NCI-H510A (cell line): ENCODE results near the gene THAP7.
"Not testable (repeated sequence)": the region's sequence is repeated elsewhere in the genome, so short reads cannot be mapped to it uniquely, and the experiment has no call there.

ENCODE experiments used
- DNase-seq: peaks from one replicate; lab custom pipeline; 2025; lab: John Stamatoyannopoulos, UW

THAP7 gene

DNA sequence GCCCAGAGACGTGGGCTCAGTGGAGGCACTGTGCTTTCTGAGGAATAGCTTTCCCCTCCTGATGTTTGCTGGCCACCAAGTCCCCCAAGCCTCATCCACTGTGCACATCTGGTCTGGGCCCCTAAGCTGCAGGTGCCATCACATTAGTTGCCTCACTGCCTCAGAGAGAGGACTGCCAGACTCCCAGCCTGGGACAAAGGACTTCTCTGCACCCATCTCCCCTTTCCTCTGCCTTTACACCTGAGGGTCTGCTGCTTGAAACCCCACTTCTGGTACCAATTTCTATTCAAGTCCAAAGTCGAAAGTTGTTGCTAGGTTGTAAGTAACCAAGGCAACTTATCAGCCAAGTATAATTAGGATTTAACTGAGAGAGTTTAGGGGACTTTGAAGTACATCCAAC lies 23.5 kb downstream of the THAP7 start:
- no peak for DNase-seq

DNA sequence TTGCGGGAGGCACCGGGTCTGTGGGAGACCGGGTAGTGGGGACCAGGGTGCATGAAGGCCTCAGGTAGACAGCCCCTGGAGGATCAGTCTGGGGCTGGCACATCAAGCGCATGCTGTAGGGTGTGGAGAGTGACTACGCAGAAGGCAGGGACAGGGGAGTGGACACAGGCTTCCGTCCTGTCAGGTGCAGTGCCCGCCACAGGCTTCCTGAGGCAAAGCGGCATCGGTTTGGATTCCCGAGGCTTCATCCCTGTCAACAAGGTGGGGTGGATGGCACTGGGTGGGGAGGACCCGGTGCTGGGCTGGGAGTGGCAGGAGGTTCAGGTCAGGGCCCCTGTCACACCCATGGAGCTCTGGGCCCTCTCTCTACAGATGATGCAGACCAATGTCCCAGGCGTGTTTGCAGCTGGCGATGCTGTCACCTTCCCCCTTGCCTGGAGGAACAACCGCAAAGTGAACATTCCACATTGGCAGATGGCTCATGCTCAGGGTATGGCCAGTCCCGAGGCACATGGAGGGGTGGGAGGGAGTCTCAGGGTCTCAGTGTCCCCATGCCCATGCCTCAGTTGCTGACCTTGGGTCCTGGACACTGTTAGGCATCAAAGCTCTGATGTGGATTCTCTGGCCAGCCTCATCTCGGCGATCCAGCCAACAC lies 24.3 kb downstream of the THAP7 start:
- no peak for DNase-seq

DNA sequence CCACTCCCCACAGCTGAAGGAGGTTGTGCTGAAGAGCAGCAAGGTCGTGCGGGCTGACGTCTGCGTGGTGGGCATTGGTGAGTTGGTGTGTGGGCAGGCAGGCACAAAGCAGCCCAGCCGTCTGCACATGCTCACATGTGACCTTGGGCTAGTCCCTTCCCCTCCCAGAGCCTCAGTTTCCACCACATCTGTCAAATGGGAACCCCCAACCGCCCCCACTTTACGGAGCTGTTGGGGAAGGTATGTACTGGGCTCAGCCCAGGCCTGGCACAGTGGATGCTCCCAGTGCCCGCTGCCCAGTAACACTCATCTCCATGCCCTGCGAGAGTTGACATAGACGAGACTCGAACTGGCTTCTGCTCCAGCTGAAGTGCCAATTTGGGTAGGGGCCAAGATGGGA lies 24.9 kb downstream of the THAP7 start:
- no peak for DNase-seq

DNA sequence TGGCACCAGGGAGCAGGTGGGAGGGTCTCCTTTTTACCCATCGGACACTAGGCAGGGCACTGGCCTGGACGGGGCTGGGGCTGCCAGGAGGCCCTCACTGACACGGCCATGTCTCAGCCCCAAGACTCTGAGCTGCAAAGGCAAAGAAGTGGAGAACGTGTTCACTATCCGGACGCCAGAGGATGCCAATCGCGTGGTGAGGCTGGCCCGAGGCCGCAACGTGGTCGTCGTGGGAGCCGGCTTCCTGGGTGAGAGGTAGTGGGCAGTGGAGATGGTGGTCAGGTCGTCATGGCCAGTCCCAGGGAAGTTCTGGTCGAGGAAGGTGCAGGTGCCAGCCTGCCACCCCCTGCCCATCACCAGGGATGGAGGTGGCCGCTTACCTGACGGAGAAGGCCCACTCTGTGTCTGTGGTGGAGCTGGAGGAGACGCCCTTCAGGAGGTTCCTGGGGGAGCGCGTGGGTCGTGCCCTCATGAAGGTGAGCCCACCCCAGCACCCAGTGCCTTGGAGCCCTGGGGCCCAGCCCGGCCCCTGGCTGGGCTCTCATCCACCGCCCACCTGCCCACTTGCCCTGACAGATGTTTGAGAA lies 25.5 kb downstream of the THAP7 start:
- DNase-seq, result no peak

DNA sequence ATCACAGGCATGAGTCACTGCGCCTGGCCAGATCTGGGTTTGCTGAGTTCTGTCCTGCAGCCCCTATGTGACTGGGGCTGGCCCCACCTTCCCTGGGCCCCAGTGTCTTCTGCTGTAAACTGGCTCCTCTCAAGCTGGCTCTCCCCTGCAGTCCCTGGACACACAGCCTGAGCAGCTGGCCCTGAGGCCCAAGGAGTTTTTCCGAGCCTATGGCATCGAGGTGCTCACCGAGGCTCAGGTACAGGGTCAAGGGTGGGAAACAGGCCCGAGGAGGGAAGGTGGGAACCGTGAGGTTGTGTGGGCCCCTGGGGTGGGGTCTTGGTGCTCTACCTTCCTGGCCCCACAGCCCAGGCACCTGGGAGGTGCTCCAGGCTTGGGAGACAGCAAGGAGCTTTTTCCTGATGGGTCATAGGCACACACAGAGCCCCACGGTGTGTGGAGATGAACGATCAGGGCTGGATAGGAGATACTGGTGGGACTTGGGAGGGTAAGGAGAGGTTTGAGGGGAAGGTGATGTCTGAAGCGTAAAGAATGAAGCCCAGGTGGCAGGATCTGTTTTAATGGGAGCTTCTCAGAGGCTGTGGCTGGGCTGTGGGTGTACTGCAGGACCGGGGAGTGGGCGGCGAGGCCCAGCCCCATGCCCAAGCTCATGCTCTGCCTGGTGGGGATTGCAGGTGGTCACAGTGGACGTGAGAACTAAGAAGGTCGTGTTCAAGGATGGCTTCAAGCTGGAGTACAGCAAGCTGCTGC lies 26.2 kb downstream of the THAP7 start:
- no peak for DNase-seq

DNA sequence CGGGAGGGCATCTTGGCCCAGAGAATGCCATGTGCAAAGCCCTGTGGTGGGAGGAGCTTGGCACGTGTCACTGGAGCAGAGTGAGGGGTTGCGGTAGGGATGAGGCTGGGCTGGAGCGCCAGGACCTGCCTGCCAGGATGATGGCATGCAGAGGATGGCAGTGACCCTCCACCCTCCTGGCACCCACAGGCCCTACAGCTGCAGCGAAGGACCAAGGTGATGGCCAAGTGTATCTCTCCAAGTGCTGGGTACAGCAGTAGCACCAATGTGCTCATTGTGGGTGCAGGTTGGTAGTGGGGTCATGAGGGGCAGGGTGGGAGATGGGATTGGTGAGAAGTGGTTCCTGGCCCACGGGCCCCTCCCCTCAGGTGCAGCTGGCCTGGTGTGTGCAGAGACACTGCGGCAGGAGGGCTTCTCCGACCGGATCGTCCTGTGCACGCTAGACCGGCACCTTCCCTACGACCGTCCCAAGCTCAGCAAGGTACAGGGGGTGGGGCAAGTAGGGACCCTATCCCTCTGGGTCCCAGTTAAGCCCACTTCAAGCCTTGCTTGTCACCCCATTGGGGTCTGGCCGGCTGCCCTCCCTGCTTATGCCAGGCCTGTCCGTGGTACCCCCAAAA lies 27.5 kb downstream of the THAP7 start:
- no peak for DNase-seq

DNA sequence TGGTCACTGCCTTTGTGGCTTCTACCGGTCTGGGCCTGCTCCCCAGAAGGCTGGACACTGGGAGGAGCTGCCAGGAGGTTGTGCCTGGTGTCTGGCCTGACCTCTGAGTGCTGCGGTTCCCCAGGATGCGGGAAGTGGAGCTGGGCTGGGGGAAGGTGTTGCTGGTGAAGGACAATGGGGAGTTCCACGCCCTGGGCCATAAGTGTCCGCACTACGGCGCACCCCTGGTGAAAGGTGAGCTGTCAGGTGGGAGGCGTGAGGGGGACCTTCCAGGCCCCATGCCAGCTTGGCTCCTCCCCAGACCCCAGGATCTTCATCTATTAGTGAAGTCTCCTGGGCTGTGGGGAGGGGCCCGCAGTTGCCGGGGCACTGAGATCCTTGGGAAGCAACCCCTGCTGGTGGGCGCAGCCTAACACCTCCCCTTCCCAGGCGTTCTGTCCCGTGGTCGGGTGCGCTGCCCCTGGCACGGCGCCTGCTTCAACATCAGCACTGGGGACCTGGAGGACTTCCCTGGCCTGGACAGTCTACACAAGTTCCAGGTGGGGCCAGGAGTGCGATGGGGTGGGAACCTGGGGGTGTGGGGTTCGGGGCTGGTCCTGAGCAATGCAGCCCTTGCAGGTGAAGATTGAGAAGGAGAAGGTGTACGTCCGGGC lies 28.2 kb downstream of the THAP7 start:
- DNase-seq, result no peak

DNA sequence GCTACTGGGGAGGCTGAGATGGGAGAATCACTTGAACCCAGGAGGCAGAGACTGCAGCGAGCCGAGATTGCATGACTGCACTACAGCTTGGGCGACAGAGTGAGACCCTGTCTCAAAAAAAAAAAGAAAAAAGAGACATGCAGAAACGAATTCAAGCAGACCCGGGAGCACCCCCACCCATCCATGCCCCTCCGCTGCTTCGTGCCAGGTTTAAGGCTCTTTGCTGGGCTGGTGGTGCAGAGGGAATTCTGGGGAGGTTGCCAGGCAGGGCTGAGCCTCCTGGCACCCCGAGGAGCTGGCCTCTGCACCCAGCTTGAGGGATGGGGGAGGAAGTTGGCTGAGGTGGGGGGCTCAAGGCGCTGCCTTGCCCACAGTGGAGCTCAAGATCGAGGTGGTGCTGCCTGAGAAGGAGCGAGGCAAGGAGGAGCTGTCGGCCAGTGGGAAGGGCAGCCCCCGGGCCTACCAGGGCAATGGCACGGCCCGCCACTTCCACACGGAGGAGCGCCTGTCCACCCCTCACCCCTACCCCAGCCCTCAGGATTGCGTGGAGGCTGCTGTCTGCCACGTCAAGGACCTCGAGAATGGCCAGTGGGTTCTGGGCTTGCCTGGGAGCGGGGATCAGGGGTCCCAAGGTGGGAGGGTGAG lies 28.9 kb downstream of the THAP7 start:
- DNase-seq, result no peak

DNA sequence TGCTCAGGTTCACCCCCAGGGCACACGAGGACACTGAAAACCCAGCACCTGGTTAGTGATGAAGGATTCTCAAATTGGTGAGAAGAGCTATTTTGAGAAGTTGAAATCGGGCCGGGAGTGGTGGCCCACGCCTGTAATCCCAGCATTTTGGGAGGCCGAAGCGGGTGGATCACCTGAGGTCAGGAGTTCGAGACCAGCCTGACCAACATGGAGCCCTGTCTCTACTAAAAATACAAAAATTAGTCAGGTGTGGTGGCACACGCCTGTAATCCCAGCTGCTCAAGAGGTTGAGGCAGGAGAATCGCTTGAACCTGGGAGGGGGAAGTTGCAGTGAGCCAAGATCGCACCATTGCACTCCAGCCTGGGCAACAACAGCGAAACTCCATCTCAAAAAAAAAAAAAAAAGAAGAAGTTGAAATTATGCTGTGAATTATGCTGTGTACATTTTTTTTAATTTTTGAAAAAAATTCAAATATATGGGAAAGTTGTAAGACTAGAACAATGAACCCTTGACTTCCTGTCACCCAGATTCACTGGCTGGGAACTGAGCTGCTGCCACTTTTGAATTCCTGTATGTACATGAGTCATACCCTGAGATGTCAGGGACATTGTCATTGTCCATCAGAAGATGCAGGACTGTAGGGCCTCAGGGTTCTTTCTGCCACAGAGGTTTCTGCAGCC lies 29.8 kb downstream of the THAP7 start:
- DNase-seq, result not testable (repeated sequence)

DNA sequence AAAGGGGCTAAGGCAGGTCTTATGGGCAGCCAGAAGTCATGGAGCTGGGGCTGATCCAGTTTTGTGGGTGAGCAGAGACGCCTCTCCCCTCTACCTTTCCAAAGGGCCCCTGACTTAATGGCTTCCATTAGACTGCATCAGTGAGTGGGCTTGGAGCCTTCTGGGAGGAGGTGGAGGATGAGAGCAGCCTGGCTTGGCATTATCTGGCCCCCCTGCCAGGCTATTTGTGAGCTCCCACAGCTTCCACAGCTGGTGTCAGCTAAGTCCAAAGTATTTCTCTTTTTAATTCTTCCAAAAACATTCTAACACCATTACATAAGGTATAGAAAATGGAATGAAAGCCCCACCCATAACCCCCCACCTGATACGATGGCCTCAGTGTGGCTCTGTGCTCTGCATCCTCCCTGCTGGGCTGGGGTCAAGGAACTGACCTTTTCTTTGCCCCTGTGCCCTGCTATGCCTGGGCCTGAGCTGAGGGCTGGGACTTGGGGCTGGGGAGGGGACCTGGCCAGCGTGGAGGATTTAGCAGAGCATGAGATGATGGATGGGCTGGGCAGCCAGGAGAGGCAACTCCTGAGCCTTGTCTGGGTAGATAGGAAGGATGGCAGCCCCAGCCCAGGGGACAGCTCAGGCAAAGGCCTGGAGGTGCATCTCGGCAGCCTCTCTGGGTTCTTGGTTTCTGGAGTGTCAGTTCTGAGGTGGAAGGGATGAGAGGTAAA lies 30.8 kb downstream of the THAP7 start:
- no peak for DNase-seq

DNA sequence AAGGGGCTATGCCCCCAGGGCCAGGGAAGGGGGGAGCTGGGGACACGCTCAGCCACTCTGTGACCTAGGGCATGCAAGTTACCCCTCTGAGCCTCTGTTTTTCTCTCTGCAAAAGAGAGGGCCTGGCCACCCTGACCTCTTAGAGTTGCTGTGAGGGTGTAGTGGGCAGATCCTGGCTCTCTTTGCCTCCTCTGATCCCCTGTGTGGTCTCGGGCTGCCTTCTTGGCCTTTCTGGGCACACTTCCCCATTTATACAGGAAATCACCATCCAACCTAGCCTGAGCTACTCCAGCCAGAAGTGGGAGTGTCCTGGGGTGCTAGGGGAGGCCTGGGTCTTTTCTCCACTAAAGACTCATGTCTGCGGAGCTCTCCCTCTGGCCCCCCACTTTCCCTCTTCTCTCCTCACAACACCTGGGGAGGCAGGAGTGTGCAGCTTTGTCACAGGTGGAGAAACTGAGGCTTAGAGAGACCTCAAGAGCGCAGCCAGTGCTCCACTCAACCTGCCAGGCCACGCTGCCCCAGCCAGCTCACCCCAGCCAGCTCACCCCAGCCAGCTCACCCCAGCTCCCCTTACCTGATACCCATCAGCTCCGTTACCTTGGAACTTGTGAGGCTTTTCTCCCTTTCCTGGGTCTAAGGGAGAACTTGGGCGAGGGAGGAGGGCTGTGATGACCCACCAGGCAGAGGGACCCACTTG lies 33.5 kb downstream of the THAP7 start:
- no peak for DNase-seq

DNA sequence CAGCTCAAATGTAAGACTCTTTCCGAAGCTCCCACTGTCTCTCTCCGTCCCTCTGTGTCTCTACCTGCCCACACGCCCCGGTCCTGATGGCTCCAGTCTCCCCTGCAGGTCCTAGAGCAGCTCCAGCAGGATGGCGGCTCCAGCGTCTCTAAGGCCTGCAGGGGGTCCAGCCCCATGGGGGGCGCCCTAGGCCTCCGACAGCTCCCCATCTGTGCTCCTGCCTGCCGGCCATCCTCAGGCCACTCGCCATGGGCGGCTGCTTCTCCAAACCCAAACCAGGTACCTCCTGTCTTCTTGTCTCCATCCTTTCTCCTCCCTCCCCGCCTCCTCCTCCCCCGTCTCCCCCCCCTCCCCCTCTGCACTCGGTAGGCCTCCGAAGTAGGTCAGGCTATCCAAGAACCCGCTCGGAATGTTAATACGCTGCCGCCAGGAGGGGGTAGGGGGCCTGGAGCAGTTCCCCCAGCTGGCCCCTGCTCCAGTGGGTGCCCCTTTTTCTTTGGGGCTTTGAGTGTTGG lies 34.2 kb downstream of the THAP7 start:
- DNase-seq, result no peak

DNA sequence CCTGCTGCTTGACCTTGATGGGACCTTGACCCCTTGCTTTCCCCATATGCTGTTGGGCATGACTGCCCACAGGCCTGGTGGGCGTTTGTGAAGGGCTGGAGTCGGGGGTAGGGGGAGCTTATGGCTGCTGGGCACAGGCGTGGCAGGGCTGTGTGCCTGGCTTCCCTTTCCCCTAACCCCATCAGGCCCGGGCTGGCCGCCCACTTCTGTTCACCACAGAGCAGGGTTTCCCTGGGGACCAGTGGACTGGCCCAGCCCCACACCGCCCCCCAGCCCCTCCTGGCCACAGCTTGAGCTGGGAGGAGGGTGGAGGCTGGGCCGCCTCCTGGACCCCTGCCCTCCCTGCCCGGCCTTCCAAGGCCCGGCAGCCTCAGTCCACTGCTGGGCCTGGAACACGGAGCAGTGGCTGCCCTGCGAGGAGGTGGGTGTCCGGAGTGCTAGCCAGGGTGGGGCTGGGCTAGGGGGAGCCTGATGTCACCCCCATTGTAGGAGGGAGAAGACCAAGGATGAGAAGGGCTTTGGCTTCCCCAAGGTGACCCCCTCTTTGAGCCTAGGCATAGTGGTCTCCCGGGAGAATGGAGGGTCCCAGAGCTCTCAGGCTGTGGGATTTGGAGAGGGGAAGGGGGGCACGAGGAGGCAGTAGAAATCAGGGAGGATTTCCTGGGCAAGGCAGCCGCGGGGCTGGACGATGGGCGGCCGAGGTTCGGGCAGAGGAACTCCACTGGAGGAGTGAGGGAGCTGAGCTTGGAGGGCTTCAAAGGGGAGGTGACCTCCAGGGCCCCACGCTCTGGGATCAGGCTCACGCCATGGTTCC lies 34.8 kb downstream of the THAP7 start, which contains the start of gene AIFM3:
Gene AIFM3, plus strand, starts transcription at position 373 of the 814 bp plus-strand sequence. CDS start 690 bp downstream, outside the sequence.
- no peak for DNase-seq

DNA sequence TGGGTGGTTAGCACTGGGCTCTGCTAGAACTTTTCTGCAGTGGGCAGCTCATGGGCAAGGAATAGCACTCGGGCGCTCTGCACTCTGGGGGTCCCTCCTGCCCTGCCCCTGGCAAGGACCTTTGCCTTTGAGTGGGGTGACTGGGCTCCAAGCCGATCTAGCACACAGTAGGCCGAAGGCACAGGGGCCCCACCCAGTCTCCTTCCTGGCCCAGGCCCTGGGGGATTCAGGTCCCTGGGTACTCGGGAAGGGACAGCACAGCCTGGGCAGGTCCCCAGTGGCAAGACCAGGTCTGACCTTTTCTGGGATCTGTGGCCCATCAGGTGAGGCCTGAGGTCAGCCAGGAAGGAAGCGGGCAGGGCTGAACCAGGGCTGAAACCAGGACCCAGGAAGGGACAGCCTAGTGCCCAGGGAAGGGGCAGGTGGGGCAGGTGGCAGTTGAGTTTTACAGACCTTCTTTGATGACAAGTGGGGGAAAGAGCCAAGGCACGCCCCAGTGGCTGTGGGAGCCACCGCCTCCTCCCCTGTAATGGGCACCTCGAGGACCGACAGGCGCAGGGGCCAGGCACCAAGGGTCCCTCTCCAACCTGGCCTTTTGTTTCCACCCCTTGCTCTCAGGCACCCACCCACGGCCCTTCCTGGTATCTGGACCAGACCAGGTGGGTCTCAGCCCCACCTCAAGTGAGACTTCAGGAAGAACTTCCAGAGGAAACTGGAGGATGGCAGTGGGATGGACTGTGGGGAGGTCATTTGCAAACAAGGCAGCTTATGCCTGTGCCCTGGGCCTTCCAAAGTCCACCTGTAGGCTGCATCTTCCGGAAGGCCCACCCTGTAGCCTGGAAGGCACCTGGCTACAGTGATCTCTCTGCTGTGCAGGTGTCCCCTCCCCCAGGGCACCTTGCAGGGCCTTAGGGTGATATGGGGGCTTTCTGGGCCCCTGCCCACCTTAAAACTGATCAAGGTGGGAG lies 35.7 kb downstream of the THAP7 start:
- no peak for DNase-seq

DNA sequence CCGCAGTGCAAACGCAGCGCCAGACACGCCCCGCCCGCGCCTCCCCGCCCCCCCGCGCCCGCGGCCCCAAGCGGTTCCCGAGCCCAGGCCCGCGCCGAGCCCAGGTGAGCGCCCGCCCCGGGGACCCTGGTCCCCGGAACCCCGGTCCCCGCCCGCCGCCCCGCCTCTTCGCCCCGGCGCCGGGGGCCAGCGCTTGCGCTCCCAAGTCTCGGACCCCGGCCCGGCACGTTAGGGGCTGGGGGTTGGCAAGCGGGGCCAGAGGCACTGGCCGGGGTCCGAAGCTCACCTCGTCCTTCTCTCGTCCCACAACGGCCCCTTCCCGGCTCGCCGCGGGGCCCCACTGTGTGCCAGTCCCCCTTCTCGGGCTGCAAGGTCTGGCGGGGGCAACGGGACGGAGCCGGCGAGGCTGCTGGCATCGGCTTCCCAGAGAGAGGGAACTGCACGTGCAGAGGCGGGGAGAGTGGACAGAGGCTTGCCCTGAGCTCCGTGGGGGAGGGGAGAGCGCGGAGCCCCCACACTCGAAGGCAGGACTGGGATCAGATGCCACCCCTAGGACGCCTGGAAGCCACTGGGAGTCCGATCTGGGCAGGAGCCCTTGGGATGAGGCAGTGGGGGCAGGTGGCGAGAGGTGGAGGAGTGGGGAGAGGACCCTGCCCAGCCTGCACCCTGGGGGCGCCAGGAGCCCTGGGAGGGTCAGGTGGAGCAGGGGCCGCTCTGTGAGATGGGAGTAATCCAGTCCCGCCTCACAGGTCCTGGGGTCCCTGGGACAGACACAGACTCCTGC lies 36.6 kb downstream of the THAP7 start:
- no peak for DNase-seq

DNA sequence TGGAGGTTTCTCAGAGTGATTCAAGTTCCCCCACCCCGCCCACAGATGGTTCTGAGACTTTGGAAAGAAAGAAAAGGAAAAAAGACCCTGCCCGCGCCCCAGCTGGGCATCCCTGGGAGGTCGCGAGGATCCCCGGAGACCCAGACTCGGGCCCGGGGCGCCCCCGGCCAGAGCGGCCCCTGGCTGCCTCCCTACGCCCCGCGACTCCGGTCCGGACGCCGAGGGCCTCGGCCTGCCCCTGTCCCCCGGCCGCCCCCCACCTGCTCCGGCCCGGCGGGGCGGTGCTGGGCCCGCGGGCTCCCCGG lies 37.2 kb downstream of the THAP7 start:
- DNase-seq, result no peak
